ENCODE data around the gene GPATCH1. TPM values are rescaled to one million over a fixed set of nuclear protein-coding genes. Genes with fewer than 3 reads are reported as not detected.

The GPATCH1 gene
- total RNA-seq, 1 experiment from 2014 or later: 34.7 TPM

DNA sequence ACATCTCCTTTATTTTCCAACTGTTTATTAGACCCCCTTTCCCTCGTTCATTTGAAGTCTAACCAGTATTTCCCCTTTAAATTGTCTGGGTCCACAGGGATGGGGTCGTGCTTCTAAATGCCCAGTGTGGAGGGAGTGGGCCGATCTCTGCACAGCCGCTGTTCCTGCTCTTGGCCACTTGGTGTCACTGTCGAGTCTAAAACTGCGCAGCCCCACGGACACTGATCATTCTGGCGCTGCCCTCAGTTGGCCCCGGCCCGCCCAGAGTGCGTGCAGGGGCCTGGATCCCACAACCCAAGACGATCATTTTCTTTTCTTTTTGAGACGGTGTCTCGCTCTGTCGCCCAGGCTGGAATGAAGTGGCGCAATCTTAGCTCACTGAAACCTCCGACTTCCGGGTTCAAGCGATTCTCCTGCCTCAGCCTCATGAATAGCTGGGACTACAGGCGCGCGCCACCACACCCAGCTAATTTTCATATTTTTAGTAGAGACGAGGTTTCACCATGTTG is 63.0 kb downstream of the GPATCH1 start:
- no peaks in the 10 kb centered on the region for H3K36me3 ChIP-seq (ENCODE audit: control insufficient read depth, insufficient read depth, low read length)
- TF ChIP-seq CTCF (IDR thresholded peaks at IDR 0.05): peak; percentile 99
- no peak for TF ChIP-seq SIN3A (IDR thresholded peaks at IDR 0.05; ENCODE audit: borderline replicate concordance, insufficient read depth, low read depth, low read length)
- ChIA-PET CTCF (interaction anchor here (0.6 to 1.4 kb wide), 5 partner anchors 17 to 44 kb away, joined by 3 to 27 read pairs (median 3); no protein-coding TSS in a partner anchor), POLR2A (interaction anchor here (0.7 kb wide), 1 partner anchor 35 kb away, joined by 3 read pairs; no protein-coding TSS in a partner anchor)
- no peaks in the 10 kb centered on the region for H3K9me3 ChIP-seq (ENCODE audit: control insufficient read depth, insufficient read depth, low read depth, low read length)
- H3K27me3 ChIP-seq (ENCODE audit: control insufficient read depth, insufficient read depth, low read length): no peaks in the 10 kb centered on the region
- H3K27ac ChIP-seq (ENCODE audit: low read length): peak overlapping the region; percentile 12
- in situ Hi-C loops (cut with HindIII; ENCODE audit: low pct_unique_long_range_greater_than_20kb, low sequenced_read_pairs) (no loop called here), intact Hi-C loops (cut with micrococcal nuclease; ENCODE audit: unreplicated experiment) (loop anchor here (1.0 kb wide), 1 partner anchor 40 kb away; no protein-coding TSS in a partner anchor)
- H3K4me3 ChIP-seq (ENCODE audit: low read depth in 2 of 2, low read length in 2 of 2): peak overlapping the region; percentile 15 to 50; a peak in 3 of 4 replicates
- peak; percentile 50 for DNase-seq (ENCODE audit: low read depth, low spot score)
- no TSS peak for BruUV-seq (replicated peaks)
- no peaks in the 10 kb centered on the region for H3K4me1 ChIP-seq (ENCODE audit: control insufficient read depth, insufficient read depth, low read length)
- ATAC-seq: peak; percentile 96

DNA sequence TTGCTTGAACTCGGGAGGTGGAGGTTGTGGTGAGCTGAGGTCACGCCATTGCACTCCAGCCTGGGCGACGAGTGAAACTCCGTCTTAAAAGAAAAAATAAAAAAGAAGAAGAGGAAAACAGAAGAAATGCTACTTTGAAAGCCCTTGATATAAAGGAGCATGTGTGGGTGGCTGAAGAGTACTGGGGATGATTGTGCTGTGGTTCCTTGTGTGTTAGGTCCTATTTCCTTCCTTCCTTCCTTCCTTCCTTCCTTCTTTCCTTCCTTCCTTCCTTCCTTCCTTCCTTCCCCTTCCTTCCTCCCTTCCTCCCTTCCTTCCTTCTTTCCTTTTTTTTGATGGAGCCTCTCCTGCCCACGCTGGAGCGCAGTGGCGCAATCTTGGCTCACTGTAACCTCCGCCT is 65.2 kb downstream of the GPATCH1 start:
- no peak overlapping the region for H3K27ac ChIP-seq (ENCODE audit: low read length)
- no peak for TF ChIP-seq TCF7L2 (IDR thresholded peaks at IDR 0.05; ENCODE audit: low read depth, low read length)
- TF ChIP-seq, protein P1, sequence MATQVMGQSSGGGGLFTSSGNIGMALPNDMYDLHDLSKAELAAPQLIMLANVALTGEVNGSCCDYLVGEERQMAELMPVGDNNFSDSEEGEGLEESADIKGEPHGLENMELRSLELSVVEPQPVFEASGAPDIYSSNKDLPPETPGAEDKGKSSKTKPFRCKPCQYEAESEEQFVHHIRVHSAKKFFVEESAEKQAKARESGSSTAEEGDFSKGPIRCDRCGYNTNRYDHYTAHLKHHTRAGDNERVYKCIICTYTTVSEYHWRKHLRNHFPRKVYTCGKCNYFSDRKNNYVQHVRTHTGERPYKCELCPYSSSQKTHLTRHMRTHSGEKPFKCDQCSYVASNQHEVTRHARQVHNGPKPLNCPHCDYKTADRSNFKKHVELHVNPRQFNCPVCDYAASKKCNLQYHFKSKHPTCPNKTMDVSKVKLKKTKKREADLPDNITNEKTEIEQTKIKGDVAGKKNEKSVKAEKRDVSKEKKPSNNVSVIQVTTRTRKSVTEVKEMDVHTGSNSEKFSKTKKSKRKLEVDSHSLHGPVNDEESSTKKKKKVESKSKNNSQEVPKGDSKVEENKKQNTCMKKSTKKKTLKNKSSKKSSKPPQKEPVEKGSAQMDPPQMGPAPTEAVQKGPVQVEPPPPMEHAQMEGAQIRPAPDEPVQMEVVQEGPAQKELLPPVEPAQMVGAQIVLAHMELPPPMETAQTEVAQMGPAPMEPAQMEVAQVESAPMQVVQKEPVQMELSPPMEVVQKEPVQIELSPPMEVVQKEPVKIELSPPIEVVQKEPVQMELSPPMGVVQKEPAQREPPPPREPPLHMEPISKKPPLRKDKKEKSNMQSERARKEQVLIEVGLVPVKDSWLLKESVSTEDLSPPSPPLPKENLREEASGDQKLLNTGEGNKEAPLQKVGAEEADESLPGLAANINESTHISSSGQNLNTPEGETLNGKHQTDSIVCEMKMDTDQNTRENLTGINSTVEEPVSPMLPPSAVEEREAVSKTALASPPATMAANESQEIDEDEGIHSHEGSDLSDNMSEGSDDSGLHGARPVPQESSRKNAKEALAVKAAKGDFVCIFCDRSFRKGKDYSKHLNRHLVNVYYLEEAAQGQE (IDR thresholded peaks at IDR 0.05; ENCODE audit: insufficient read depth in 1 of 2, low read depth in 2 of 2, low read length in 1 of 2): no peak
- TF ChIP-seq SIN3A (IDR thresholded peaks at IDR 0.05; ENCODE audit: borderline replicate concordance, insufficient read depth, low read depth, low read length): no peak
- H3K27me3 ChIP-seq (ENCODE audit: control insufficient read depth, insufficient read depth, low read length): no peaks in the 10 kb centered on the region
- H3K36me3 ChIP-seq (ENCODE audit: control insufficient read depth, insufficient read depth, low read length): no peaks in the 10 kb centered on the region
- no TSS peak for BruUV-seq (replicated peaks)
- H3K4me1 ChIP-seq (ENCODE audit: control insufficient read depth, insufficient read depth, low read length): no peaks in the 10 kb centered on the region
- intact Hi-C loops (cut with micrococcal nuclease; ENCODE audit: unreplicated experiment) (no loop called here), in situ Hi-C loops (cut with HindIII; ENCODE audit: low pct_unique_long_range_greater_than_20kb, low sequenced_read_pairs) (no loop called here)
- DNase-seq (ENCODE audit: low read depth, low spot score): no peak
- ChIA-PET CTCF (interaction anchor here (0.7 kb wide), 3 partner anchors 11 to 624 kb away, joined by 3 to 5 read pairs (median 4); no protein-coding TSS in a partner anchor), POLR2A (interaction anchor here (0.7 kb wide), 1 partner anchor 31 kb away, joined by 7 read pairs; no protein-coding TSS in a partner anchor)
- no peak overlapping the region for H3K4me3 ChIP-seq (ENCODE audit: low read depth in 2 of 2, low read length in 2 of 2)
- no peaks in the 10 kb centered on the region for H3K9me3 ChIP-seq (ENCODE audit: control insufficient read depth, insufficient read depth, low read depth, low read length)
- ATAC-seq: no peak

- Histone ChIP-seq H3K9me3 (ENCODE audit: control insufficient read depth, insufficient read depth, low read depth, low read length) (no peaks in the 10 kb centered on the region), H3K27ac (ENCODE audit: low read length) (no peak overlapping the region), H3K4me1 (ENCODE audit: control insufficient read depth, insufficient read depth, low read length) (no peaks in the 10 kb centered on the region), H3K36me3 (ENCODE audit: control insufficient read depth, insufficient read depth, low read length) (no peaks in the 10 kb centered on the region), H3K27me3 (ENCODE audit: control insufficient read depth, insufficient read depth, low read length) (no peaks in the 10 kb centered on the region), H3K4me3 (ENCODE audit: low read depth in 2 of 2, low read length in 2 of 2) (no peak overlapping the region)
- POLR2A ChIA-PET: no interaction called here
- DNase-seq (ENCODE audit: low read depth, low spot score) (no peak), ATAC-seq (no peak)
- in situ Hi-C loops (cut with HindIII; ENCODE audit: low pct_unique_long_range_greater_than_20kb, low sequenced_read_pairs) (no loop called here), intact Hi-C loops (cut with micrococcal nuclease; ENCODE audit: unreplicated experiment) (no loop called here)
- CTCF ChIA-PET: interaction anchor here (1.0 kb wide), 1 partner anchor 36 kb away, joined by 6 read pairs; no protein-coding TSS in a partner anchor
- BruUV-seq (replicated peaks): no TSS peak
- TF ChIP-seq CTCF (IDR thresholded peaks at IDR 0.05) (no peak), POLR2AphosphoS5 (IDR thresholded peaks at IDR 0.05; ENCODE audit: low read depth, low read length) (no peak), SIN3A (IDR thresholded peaks at IDR 0.05; ENCODE audit: borderline replicate concordance, insufficient read depth, low read depth, low read length) (no peak), TCF7L2 (IDR thresholded peaks at IDR 0.05; ENCODE audit: low read depth, low read length) (no peak)
- TF ChIP-seq, protein P1 (IDR thresholded peaks at IDR 0.05; ENCODE audit: insufficient read depth in 1 of 2, low read depth in 2 of 2, low read length in 1 of 2): no peak
These were observed 66.6 kb downstream of the GPATCH1 start for GRCh38 chr19:33147538-33147937.
